Keratinocyte (primary cell): ENCODE data around the gene RNF13.

Experiments used
- CTCF ChIP-seq, 3 experiments: IDR thresholded peaks in 1 of 3; conservative IDR thresholded peaks in 1 of 3; optimal IDR thresholded peaks in 1 of 3; 2 replicates in 2 of 3; 3 replicates in 1 of 3; pipeline versions ENCODE3 to v1.5.1; 2011; ENCODE audit warnings: low read length in 3 of 3, mild to moderate bottlenecking in 3 of 3, moderate library complexity in 2 of 3, control low read depth in 1 of 3, inconsistent platforms in 1 of 3; ENCODE audit not compliant: insufficient read depth in 2 of 3; ENCODE audit errors: extremely low read depth in 1 of 3
- EZH2 ChIP-seq: IDR thresholded peaks from one replicate; pipeline ENCODE4 v1.6.1; 2012; ENCODE audit warnings: inconsistent platforms, mild to moderate bottlenecking, low read length, moderate library complexity

- TF ChIP-seq CTCF (optimal IDR thresholded peaks at IDR 0.05 in 1 of 3, IDR thresholded peaks at IDR 0.05 in 1 of 3, conservative IDR thresholded peaks at IDR 0.05 in 1 of 3; ENCODE audit: extremely low read depth in 1 of 3, insufficient read depth in 2 of 3, low read length in 3 of 3) (no peak), EZH2 (no peak)
Measured at GRCh38 chr3:149964291-149964690, 151.3 kb downstream of the RNF13 start.
